B cell (primary cell): Measurements from ENCODE around the gene PNPLA2. TPM values are rescaled to one million over a fixed set of nuclear protein-coding genes. Genes with fewer than 3 reads are reported as not detected.

Source experiments
- ATAC-seq: fragments of 200-7000 bp; cut with Tn5 transposase; one replicate; pipeline ENCODE4 v1.10.0; 2021; ENCODE audit warnings: low read depth, mild to moderate bottlenecking, moderate number of reproducible peaks, moderate library complexity
- CTCF ChIA-PET: fragments of 350-600 bp; sonication (Branson Sonifier 250); formaldehyde crosslinking; loops from one replicate; lab custom pipeline; 2021; ENCODE audit warnings: antibody characterized with exemption, inconsistent platforms; lab: Charles Lee
- POLR2A ChIA-PET: fragments of 350-600 bp; sonication (Branson Sonifier 250); formaldehyde crosslinking; loops from one replicate; lab custom pipeline; 2021; ENCODE audit warnings: antibody characterized with exemption; lab: Charles Lee
- DNase-seq: peaks from one replicate; pipeline ENCODE4 v3.0.0; 2013
- H2AFZ ChIP-seq: 2 replicates; pipeline ENCODE4 v1.6.1; 2012; ENCODE audit warnings: mild to moderate bottlenecking, low read depth, low read length; ENCODE audit not compliant: insufficient read depth, poor library complexity, severe bottlenecking
- H3K27ac ChIP-seq, 2 donors: 1 replicate in 1 of 2; 2 replicates in 1 of 2; pipeline ENCODE4 v1.5.1; 2012 to 2013; ENCODE audit warnings: low read length in 2 of 2, mild to moderate bottlenecking in 2 of 2, moderate library complexity in 1 of 2
- H3K27me3 ChIP-seq, 4 experiments: fragments of 200-600 bp in 1 of 4; sonication (generic) in 1 of 4; replicated peaks in 1 of 4; 1 replicate in 2 of 4; 2 replicates in 2 of 4; pipeline versions ENCODE4 v1.6.1 to v1.7.0; 2013 to 2016; ENCODE audit warnings: low read length in 3 of 4, mild to moderate bottlenecking in 2 of 4, mixed read lengths in 1 of 4, moderate library complexity in 1 of 4; ENCODE audit not compliant: insufficient read depth in 4 of 4, control insufficient read depth in 3 of 4; ENCODE audit errors: control extremely low read depth in 1 of 4
- H3K36me3 ChIP-seq, 2 experiments: replicated peaks in 1 of 2; 1 replicate in 1 of 2; 2 replicates in 1 of 2; pipeline versions ENCODE4 v1.6.1 to v1.7.1; 2013; ENCODE audit warnings: low read length in 1 of 2; ENCODE audit not compliant: insufficient read depth in 2 of 2, control insufficient read depth in 1 of 2; ENCODE audit errors: control extremely low read depth in 1 of 2, extremely low read depth in 1 of 2
- H3K4me1 ChIP-seq, 2 donors: fragments of 200-600 bp in 1 of 2; sonication (generic) in 1 of 2; 1 replicate in 1 of 2; 2 replicates in 1 of 2; pipeline versions ENCODE4 v1.5.1 to v1.6.1; 2013 to 2017; ENCODE audit warnings: low read length in 2 of 2; ENCODE audit not compliant: control insufficient read depth in 2 of 2, insufficient read depth in 2 of 2
- H3K4me2 ChIP-seq: replicated peaks from 2 replicates; pipeline ENCODE3; 2012; ENCODE audit warnings: mild to moderate bottlenecking, low read depth, low read length; ENCODE audit not compliant: poor library complexity, severe bottlenecking
- H3K4me3 ChIP-seq, 5 experiments: fragments of 200-600 bp in 1 of 5; sonication (generic) in 1 of 5; 1 replicate in 3 of 5; 2 replicates in 2 of 5; pipeline versions ENCODE4 v1.5.1 to v1.7.0; 2011 to 2016; ENCODE audit warnings: low read length in 4 of 5, mild to moderate bottlenecking in 4 of 5, low read depth in 2 of 5, control low read depth in 1 of 5, moderate library complexity in 1 of 5; ENCODE audit not compliant: insufficient read depth in 1 of 5; ENCODE audit errors: control extremely low read depth in 1 of 5, extremely low read depth in 1 of 5
- H3K79me2 ChIP-seq: fragments of 200-600 bp; sonication (generic); one replicate; pipeline ENCODE4 v1.6.0; 2016; ENCODE audit warnings: low read length; ENCODE audit not compliant: control insufficient read depth, insufficient read depth
- H3K9ac ChIP-seq: fragments of 200-600 bp; sonication (generic); 2 replicates; pipeline ENCODE4 v1.6.1; 2017; ENCODE audit warnings: mild to moderate bottlenecking, low read length, moderate library complexity
- H3K9me3 ChIP-seq, 3 donors: one replicate each; pipeline versions ENCODE4 v1.6.1 to v1.7.1; 2013; ENCODE audit warnings: low read length in 2 of 3; ENCODE audit not compliant: control insufficient read depth in 2 of 3, insufficient read depth in 1 of 3; ENCODE audit errors: control extremely low read depth in 1 of 3
- H4K20me1 ChIP-seq: 2 replicates; pipeline ENCODE4 v1.6.0; 2012; ENCODE audit warnings: mild to moderate bottlenecking, low read length; ENCODE audit not compliant: insufficient read depth, control insufficient read depth, poor library complexity, severe bottlenecking
- H3K27ac Mint-ChIP-seq: one replicate; pipeline ENCODE4 v1.8.0; 2021; ENCODE audit warnings: mixed read lengths
- H3K27me3 Mint-ChIP-seq: one replicate; pipeline ENCODE4 v1.8.0; 2021; ENCODE audit warnings: mixed read lengths
- H3K4me1 Mint-ChIP-seq: one replicate; pipeline ENCODE4 v1.8.0; 2021; ENCODE audit warnings: mixed read lengths
- H3K4me3 Mint-ChIP-seq: one replicate; pipeline ENCODE4 v1.8.0; 2021; ENCODE audit warnings: mixed read lengths
- H3K9me3 Mint-ChIP-seq: one replicate; pipeline ENCODE4 v1.8.0; 2022; ENCODE audit warnings: mixed read lengths; ENCODE audit not compliant: insufficient read depth
- CTCF ChIP-seq: fragments of 200-600 bp; IDR thresholded peaks from one replicate; pipeline ENCODE4 v1.8.0; 2022; ENCODE audit warnings: antibody characterized with exemption, mild to moderate bottlenecking
- EZH2 ChIP-seq: IDR thresholded peaks from 2 replicates; pipeline ENCODE4 v1.6.1; 2012; ENCODE audit warnings: borderline replicate concordance, low read depth, mild to moderate bottlenecking, moderate library complexity, low read length; ENCODE audit not compliant: insufficient read depth, poor library complexity, severe bottlenecking
- WGBS: methylation state at CpG from one replicate; pipeline ENCODE4 v1.1.5; 2013; ENCODE audit warnings: missing lambda C conversion rate; ENCODE audit not compliant: insufficient coverage; 5-methylcytosine and 5-hydroxymethylcytosine counted together
- intact Hi-C: fragments of 100-400 bp; cut with micrococcal nuclease; formaldehyde crosslinking; loops from one replicate; pipeline ENCODE4 v1.10.0; 2022
- polyA plus RNA-seq: library from polyadenylated mRNA; depleted of rRNA; stranded (reverse); fragments of >200 nt; gene quantifications from 2 replicates; pipeline ENCODE4 v1.2.3, GENCODE V29; 2012
- total RNA-seq, 2 donors: library from RNA; stranded (reverse); fragments of 120-200 nt in 1 of 2; gene quantifications; 1 replicate in 1 of 2; 2 replicates in 1 of 2; pipeline versions ENCODE4 v1.2.3 to v1.2.4, GENCODE V29; 2013 to 2022

The PNPLA2 gene
- total and polyA plus RNA-seq, 2 donors (not counting 1 experiment from before 2014, with no cell fraction given) = 208 to 276 TPM

DNA sequence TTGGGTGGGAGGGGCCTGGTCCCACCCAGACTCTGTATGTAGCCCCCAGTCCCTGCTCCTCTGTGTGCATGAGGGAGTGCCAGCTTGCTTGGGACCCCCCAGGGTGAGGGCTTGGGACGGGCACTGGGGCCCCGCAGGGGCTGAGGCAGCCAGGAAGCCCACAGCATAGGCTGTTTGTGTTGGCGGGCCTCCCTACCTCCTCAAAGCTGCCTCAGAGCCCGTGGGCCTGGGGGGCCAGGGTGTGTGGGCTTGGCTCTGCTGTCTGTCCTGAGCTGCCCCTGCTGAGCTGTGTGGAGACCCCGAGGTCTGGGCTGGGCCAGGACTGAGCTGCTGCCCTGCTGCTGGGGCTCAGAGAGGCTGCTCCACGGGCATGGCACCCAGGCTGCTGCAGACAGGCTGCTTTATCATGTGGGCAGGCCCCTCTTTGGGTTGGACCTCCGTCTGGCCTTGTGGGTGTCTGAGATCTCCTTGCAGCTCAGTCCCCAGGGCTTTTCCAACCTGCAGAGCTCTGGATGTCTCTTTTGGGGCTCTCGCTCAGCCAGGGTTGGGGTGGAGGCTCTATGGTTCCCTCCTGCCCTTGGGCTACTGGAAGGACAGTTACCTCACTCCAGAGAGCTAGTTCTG lies 27.3 kb downstream of the PNPLA2 start:
- CTCF ChIA-PET = interaction anchor here (0.8 kb wide), 1 partner anchor 12 kb away, joined by 3 read pairs; no protein-coding TSS in a partner anchor
- Mint-ChIP-seq H3K27me3 (no peaks in the 10 kb centered on the region), H3K4me1 (peaks cover 25% of the 10 kb centered on the region), H3K27ac (no peak overlapping the region), H3K9me3 (no peaks in the 10 kb centered on the region), H3K4me3 (no peak overlapping the region)
- Histone ChIP-seq H3K9ac (no peak overlapping the region), H3K4me3 (no peak overlapping the region), H3K27me3 (peaks cover 0 to 48% (median 11%) of the 10 kb centered on the region in 4 experiments), H3K79me2 (peaks cover 14% of the 10 kb centered on the region), H3K4me2 (no peak overlapping the region), H3K36me3 (no peaks in the 10 kb centered on the region), H3K27ac (no peak overlapping the region), H2AFZ (no peak overlapping the region), H3K9me3 (no peaks in the 10 kb centered on the region), H3K4me1 (peaks cover 33 to 45% of the 10 kb centered on the region in 2 donors), H4K20me1 (peaks cover 21% of the 10 kb centered on the region)
- TF ChIP-seq CTCF (no peak), EZH2 (no peak)
- WGBS = 54% methylated on average over 8 of the region's 8 CpGs
- POLR2A ChIA-PET = no interaction called here
- no peak for ATAC-seq
- no peak for DNase-seq
- intact Hi-C loops = no loop called here

DNA sequence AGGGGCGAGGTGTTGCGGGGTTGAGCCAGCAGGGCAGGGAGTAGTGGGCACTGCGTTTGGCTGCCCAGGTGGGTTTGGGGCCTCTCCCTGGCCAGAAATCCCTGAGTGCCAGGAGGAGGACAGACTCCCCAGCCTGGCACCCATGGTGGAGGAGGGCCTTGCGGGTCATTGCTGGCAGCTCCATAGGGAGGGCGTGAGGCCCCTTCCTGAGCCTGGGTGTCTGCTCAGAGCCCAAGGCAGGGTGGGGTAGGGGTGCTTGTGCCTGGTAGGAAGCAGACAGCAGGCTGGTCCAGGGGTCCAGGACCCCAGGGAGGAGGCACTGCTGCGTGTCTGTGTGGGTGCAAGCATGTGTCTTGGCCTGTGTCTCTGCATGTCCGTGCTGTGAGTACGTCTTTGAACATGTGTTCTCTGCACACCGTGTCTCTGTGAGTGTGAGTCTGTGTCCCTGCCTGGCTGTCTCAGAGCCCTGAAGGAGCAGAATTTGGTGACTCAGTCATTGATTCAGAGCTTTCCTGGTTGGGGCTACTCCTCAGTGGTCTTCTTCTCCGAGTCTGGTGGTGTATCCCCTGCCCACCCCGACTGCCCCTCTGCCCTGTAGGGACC lies 27.9 kb downstream of the PNPLA2 start:
- Mint-ChIP-seq H3K9me3 (no peaks in the 10 kb centered on the region), H3K4me1 (peaks cover 20% of the 10 kb centered on the region), H3K27me3 (no peaks in the 10 kb centered on the region), H3K27ac (no peak overlapping the region), H3K4me3 (no peak overlapping the region)
- peaks cover 28 to 39% of the 10 kb centered on the region in 2 donors for H3K4me1 ChIP-seq
- DNase-seq (no peak), ATAC-seq (no peak)
- H3K79me2 ChIP-seq = peaks cover 7% of the 10 kb centered on the region
- H3K9ac ChIP-seq = no peak overlapping the region
- H3K27me3 ChIP-seq = peaks cover 0 to 48% (median 11%) of the 10 kb centered on the region in 4 experiments
- no peaks in the 10 kb centered on the region for H3K36me3 ChIP-seq
- peaks cover 15% of the 10 kb centered on the region for H4K20me1 ChIP-seq
- no peak overlapping the region for H3K4me2 ChIP-seq
- POLR2A ChIA-PET = no interaction called here
- TF ChIP-seq EZH2 (no peak), CTCF (no peak)
- intact Hi-C loops = no loop called here
- no peak overlapping the region for H2AFZ ChIP-seq
- H3K9me3 ChIP-seq = no peaks in the 10 kb centered on the region
- no peak overlapping the region for H3K27ac ChIP-seq
- 76% methylated on average over 11 of the region's 11 CpGs for WGBS
- CTCF ChIA-PET = interaction anchor here (0.8 to 3.1 kb wide), 2 partner anchors 12 to 204 kb away, joined by 3 to 26 read pairs; no protein-coding TSS in a partner anchor
- H3K4me3 ChIP-seq = no peak overlapping the region
